Keratinocyte (primary cell): Measurements from ENCODE around the gene REELD1. TPM values are rescaled to one million over a fixed set of nuclear protein-coding genes. Genes with fewer than 3 reads are reported as not detected.

Source experiments
- DNase-seq: peaks from one replicate; pipeline ENCODE4 v3.0.0-alpha.2; 2011; ENCODE audit warnings: low read depth, missing footprints, low spot score
- FAIRE-seq: peaks from 2 replicates; lab custom pipeline; 2011; peaks lifted over from hg19 to GRCh38; lab: Jason Lieb, UNC
- H2AFZ ChIP-seq: 2 replicates; pipeline ENCODE4 v1.6.0; 2012; ENCODE audit warnings: low read length, control low read depth, inconsistent platforms; ENCODE audit not compliant: control insufficient read depth
- H3K27ac ChIP-seq: 2 replicates; pipeline ENCODE4 v1.5.1; 2011; ENCODE audit warnings: low read length; ENCODE audit not compliant: control insufficient read depth, insufficient read depth
- H3K27me3 ChIP-seq: 3 replicates; pipeline ENCODE4 v1.6.0; 2011; ENCODE audit warnings: low read length; ENCODE audit not compliant: control insufficient read depth, insufficient read depth; ENCODE audit errors: extremely low read depth
- H3K36me3 ChIP-seq, 2 experiments: 2 replicates in 1 of 2; 3 replicates in 1 of 2; pipeline ENCODE4 v1.5.1; 2011; ENCODE audit warnings: low read length in 2 of 2, mild to moderate bottlenecking in 1 of 2; ENCODE audit not compliant: control insufficient read depth in 2 of 2, insufficient read depth in 2 of 2; ENCODE audit errors: extremely low read depth in 1 of 2
- H3K4me1 ChIP-seq: 3 replicates; pipeline ENCODE4 v1.5.1; 2011; ENCODE audit warnings: low read length; ENCODE audit not compliant: control insufficient read depth, insufficient read depth; ENCODE audit errors: extremely low read depth
- H3K4me2 ChIP-seq: 3 replicates; pipeline ENCODE4 v1.6.0; 2011; ENCODE audit warnings: low read depth, low read length; ENCODE audit not compliant: control insufficient read depth, insufficient read depth; ENCODE audit errors: extremely low read depth
- H3K4me3 ChIP-seq, 3 experiments: fragments of 200-600 bp in 1 of 3; sonication (generic) in 1 of 3; 2 replicates in 2 of 3; 3 replicates in 1 of 3; pipeline ENCODE4 v1.5.1; 2011 to 2016; ENCODE audit warnings: low read length in 3 of 3, mild to moderate bottlenecking in 3 of 3, control low read depth in 2 of 3, inconsistent platforms in 1 of 3, low read depth in 1 of 3, mixed read lengths in 1 of 3, mixed run types in 1 of 3, moderate library complexity in 1 of 3; ENCODE audit not compliant: control insufficient read depth in 2 of 3, insufficient read depth in 2 of 3; ENCODE audit errors: extremely low read depth in 1 of 3
- H3K79me2 ChIP-seq: 2 replicates; pipeline ENCODE4 v1.6.0; 2012; ENCODE audit warnings: low read length; ENCODE audit not compliant: control insufficient read depth, insufficient read depth
- H3K9ac ChIP-seq: 3 replicates; pipeline ENCODE4 v1.6.0; 2011; ENCODE audit warnings: low read length; ENCODE audit not compliant: control insufficient read depth, insufficient read depth; ENCODE audit errors: extremely low read depth
- H3K9me1 ChIP-seq: 3 replicates; pipeline ENCODE4 v1.6.0; 2011; ENCODE audit warnings: low read length; ENCODE audit not compliant: control insufficient read depth, insufficient read depth; ENCODE audit errors: extremely low read depth
- H3K9me3 ChIP-seq: 2 replicates; pipeline ENCODE4 v1.5.1; 2012; ENCODE audit warnings: low read depth, low read length; ENCODE audit not compliant: control insufficient read depth
- H4K20me1 ChIP-seq: 3 replicates; pipeline ENCODE4 v1.6.0; 2011; ENCODE audit warnings: low read length; ENCODE audit not compliant: control insufficient read depth, insufficient read depth; ENCODE audit errors: extremely low read depth
- EZH2 ChIP-seq: IDR thresholded peaks from one replicate; pipeline ENCODE4 v1.6.1; 2012; ENCODE audit warnings: inconsistent platforms, mild to moderate bottlenecking, low read length, moderate library complexity
- dilution Hi-C: fragments of 300-500 bp; cut with MboI; formaldehyde crosslinking; loops from one replicate; pipeline ENCODE4 v1.7.0; 2020; ENCODE audit warnings: low sequenced_read_pairs; ENCODE audit not compliant: extremely low pct_ligation_motif_present
- polyA plus RNA-seq, 5 experiments: library from polyadenylated mRNA; depleted of rRNA in 3 of 5; stranded (reverse) in 3 of 5; stranded (forward) in 1 of 5; unstranded in 1 of 5; fragments of >200 nt; gene quantifications; 1 replicate in 1 of 5; 2 replicates in 3 of 5; 3 replicates in 1 of 5; pipeline versions ENCODE4 v1.2.1 to v1.2.3, GENCODE V29; 2011 to 2012; ENCODE audit warnings: missing spikeins in 2 of 5, low read depth in 1 of 5, low replicate concordance in 1 of 5
- TF ChIP-seq, protein P1 (sequence below), 3 experiments: IDR thresholded peaks in 1 of 3; conservative IDR thresholded peaks in 1 of 3; optimal IDR thresholded peaks in 1 of 3; 2 replicates in 2 of 3; 3 replicates in 1 of 3; pipeline versions ENCODE3 to v1.5.1; 2011; ENCODE audit warnings: low read length in 3 of 3, mild to moderate bottlenecking in 3 of 3, moderate library complexity in 2 of 3, control low read depth in 1 of 3, inconsistent platforms in 1 of 3; ENCODE audit not compliant: insufficient read depth in 2 of 3; ENCODE audit errors: extremely low read depth in 1 of 3

REELD1 gene
- polyA plus RNA-seq, 1 donor (not counting 4 experiments of a cell fraction or from before 2014, with no cell fraction given), result not detected

GRCh38 chr4:146175541-146176453, 38.5 kb upstream of the REELD1 start, which contains the start of gene LSM6:
Gene LSM6, plus strand, starts transcription at chr4:146175718. Its CDS starts 7,204 bp downstream, at chr4:146182922.
- H3K9ac ChIP-seq, result peak within 1 kb of the TSS; percentile 84
- no peak for TF ChIP-seq EZH2
- TF ChIP-seq, protein P1, sequence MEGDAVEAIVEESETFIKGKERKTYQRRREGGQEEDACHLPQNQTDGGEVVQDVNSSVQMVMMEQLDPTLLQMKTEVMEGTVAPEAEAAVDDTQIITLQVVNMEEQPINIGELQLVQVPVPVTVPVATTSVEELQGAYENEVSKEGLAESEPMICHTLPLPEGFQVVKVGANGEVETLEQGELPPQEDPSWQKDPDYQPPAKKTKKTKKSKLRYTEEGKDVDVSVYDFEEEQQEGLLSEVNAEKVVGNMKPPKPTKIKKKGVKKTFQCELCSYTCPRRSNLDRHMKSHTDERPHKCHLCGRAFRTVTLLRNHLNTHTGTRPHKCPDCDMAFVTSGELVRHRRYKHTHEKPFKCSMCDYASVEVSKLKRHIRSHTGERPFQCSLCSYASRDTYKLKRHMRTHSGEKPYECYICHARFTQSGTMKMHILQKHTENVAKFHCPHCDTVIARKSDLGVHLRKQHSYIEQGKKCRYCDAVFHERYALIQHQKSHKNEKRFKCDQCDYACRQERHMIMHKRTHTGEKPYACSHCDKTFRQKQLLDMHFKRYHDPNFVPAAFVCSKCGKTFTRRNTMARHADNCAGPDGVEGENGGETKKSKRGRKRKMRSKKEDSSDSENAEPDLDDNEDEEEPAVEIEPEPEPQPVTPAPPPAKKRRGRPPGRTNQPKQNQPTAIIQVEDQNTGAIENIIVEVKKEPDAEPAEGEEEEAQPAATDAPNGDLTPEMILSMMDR (optimal IDR thresholded peaks at IDR 0.05 in 1 of 3, IDR thresholded peaks at IDR 0.05 in 1 of 3, conservative IDR thresholded peaks at IDR 0.05 in 1 of 3; ENCODE audit: extremely low read depth in 1 of 3, insufficient read depth in 2 of 3, low read length in 3 of 3), result no peak
- peak within 1 kb of the TSS; percentile 84 for H2AFZ ChIP-seq
- peak within 1 kb of the TSS; percentile 70 for H3K27ac ChIP-seq
- no peaks in the 10 kb centered on the region for H4K20me1 ChIP-seq
- peaks cover 19% of the 10 kb centered on the region for H3K4me1 ChIP-seq
- peak; percentile 59 for FAIRE-seq
- no peaks in the 10 kb centered on the region for H3K27me3 ChIP-seq
- H3K9me3 ChIP-seq, result no peaks in the 10 kb centered on the region
- peaks cover 0 to 2% of the 10 kb centered on the region in 2 experiments for H3K36me3 ChIP-seq
- peak within 1 kb of the TSS; percentile 74 to 94 (median 79) for H3K4me3 ChIP-seq
- DNase-seq, result peak; percentile 5
- H3K9me1 ChIP-seq, result no peaks in the 10 kb centered on the region
- dilution Hi-C loops, result no loop called here
- peak within 1 kb of the TSS; percentile 87 for H3K4me2 ChIP-seq
- H3K79me2 ChIP-seq, result peaks cover 48% of the 10 kb centered on the region

GRCh38 chr4:146176891-146177290, 37.4 kb upstream of the REELD1 start:
- DNase-seq, result no peak
- H3K27ac ChIP-seq, result peak overlapping the region; percentile 70
- H3K9me3 ChIP-seq, result no peaks in the 10 kb centered on the region
- TF ChIP-seq EZH2, result no peak
- TF ChIP-seq, protein P1 (optimal IDR thresholded peaks at IDR 0.05 in 1 of 3, IDR thresholded peaks at IDR 0.05 in 1 of 3, conservative IDR thresholded peaks at IDR 0.05 in 1 of 3; ENCODE audit: extremely low read depth in 1 of 3, insufficient read depth in 2 of 3, low read length in 3 of 3), result no peak
- no peak for FAIRE-seq
- no peaks in the 10 kb centered on the region for H3K9me1 ChIP-seq
- H3K4me2 ChIP-seq, result peak overlapping the region; percentile 87
- H3K36me3 ChIP-seq, result peaks cover 0 to 2% of the 10 kb centered on the region in 2 experiments
- no peak overlapping the region for H2AFZ ChIP-seq
- H4K20me1 ChIP-seq, result no peaks in the 10 kb centered on the region
- H3K4me3 ChIP-seq, result peak overlapping the region in 2 of 3 experiments; percentile 74 to 79
- peak overlapping the region; percentile 84 for H3K9ac ChIP-seq
- H3K4me1 ChIP-seq, result peaks cover 19% of the 10 kb centered on the region
- H3K27me3 ChIP-seq, result no peaks in the 10 kb centered on the region
- peaks cover 55% of the 10 kb centered on the region for H3K79me2 ChIP-seq
- dilution Hi-C loops, result no loop called here
